Smooth muscle cell (in vitro differentiated cells): ENCODE data around the gene ZFP36. TPM values are rescaled to one million over a fixed set of nuclear protein-coding genes. Genes with fewer than 3 reads are reported as not detected.

Source experiments
- DNase-seq: peaks from one replicate; lab custom pipeline; 2025; ENCODE audit not compliant: unreplicated experiment; lab: John Stamatoyannopoulos, UW
- H2AFZ ChIP-seq: fragments of 200-600 bp; sonication (generic); 2 replicates; pipeline ENCODE4 v1.6.0; 2016; ENCODE audit warnings: antibody characterized with exemption, low read depth, mild to moderate bottlenecking
- H3F3A ChIP-seq: fragments of 200-600 bp; sonication (generic); 2 replicates; pipeline ENCODE4 v1.6.0; 2017; ENCODE audit warnings: antibody characterized with exemption, low read depth
- H3K27ac ChIP-seq: fragments of 200-600 bp; sonication (generic); 2 replicates; pipeline ENCODE4 v1.5.1; 2016; ENCODE audit warnings: low read depth, mild to moderate bottlenecking
- H3K27me3 ChIP-seq: fragments of 200-600 bp; sonication (generic); 2 replicates; pipeline ENCODE4 v1.6.1; 2016; ENCODE audit warnings: low read depth, mild to moderate bottlenecking
- H3K36me3 ChIP-seq: fragments of 200-600 bp; sonication (generic); 2 replicates; pipeline ENCODE4 v1.5.1; 2016; ENCODE audit warnings: low read depth
- H3K4me1 ChIP-seq: fragments of 200-600 bp; sonication (generic); 2 replicates; pipeline ENCODE4 v1.5.1; 2016; ENCODE audit warnings: low read depth
- H3K4me2 ChIP-seq: fragments of 200-600 bp; sonication (generic); 2 replicates; pipeline ENCODE4 v1.6.0; 2016; ENCODE audit warnings: mild to moderate bottlenecking
- H3K4me3 ChIP-seq: fragments of 200-600 bp; sonication (generic); 2 replicates; pipeline ENCODE4 v1.5.1; 2016; ENCODE audit warnings: mild to moderate bottlenecking
- H3K79me2 ChIP-seq: fragments of 200-600 bp; sonication (generic); 2 replicates; pipeline ENCODE4 v1.6.0; 2016; ENCODE audit warnings: low read depth, mild to moderate bottlenecking
- H3K9ac ChIP-seq: fragments of 200-600 bp; sonication (generic); 2 replicates; pipeline ENCODE4 v1.6.0; 2016; ENCODE audit warnings: low read depth
- H3K9me3 ChIP-seq: fragments of 200-600 bp; sonication (generic); replicated peaks from 2 replicates; pipeline ENCODE4 v1.5.1; 2016; ENCODE audit warnings: low read depth
- H4K20me1 ChIP-seq: fragments of 200-600 bp; sonication (generic); 2 replicates; pipeline ENCODE4 v1.6.0; 2016; ENCODE audit warnings: low read depth
- CTCF ChIP-seq: fragments of 200-600 bp; sonication (generic); IDR thresholded peaks from 2 replicates; pipeline ENCODE4 v1.5.1; 2017; ENCODE audit warnings: borderline replicate concordance, mild to moderate bottlenecking, antibody characterized with exemption; ENCODE audit not compliant: insufficient read depth, poor library complexity, severe bottlenecking
- WGBS: methylation state at CpG from one replicate; pipeline ENCODE4 v1.1.7; 2016; ENCODE audit warnings: low lambda C conversion rate; 5-methylcytosine and 5-hydroxymethylcytosine counted together
- polyA plus RNA-seq: library from polyadenylated mRNA; unstranded; fragments of >200 nt; fragmentation: Nextera tagmentation; extraction: Ambion mirVana; gene quantifications from 2 replicates; pipeline ENCODE4 v1.2.1, GENCODE V29; 2016
- total RNA-seq: library from RNA; depleted of rRNA; stranded (reverse); fragments of >200 nt; gene quantifications from 2 replicates; pipeline ENCODE4 v1.2.3, GENCODE V29; 2014

The ZFP36 gene
- total and polyA plus RNA-seq, 2 experiments from 2014 or later = 44.7 to 281 TPM

- no peaks in the 10 kb centered on the region for H3K36me3 ChIP-seq
- peak overlapping the region; percentile 92 for H3K9ac ChIP-seq
Measured at GRCh38 chr19:39410831-39411080, 4.1 kb downstream of the ZFP36 start.

GRCh38 chr19:39411081-39411831, 4.6 kb downstream of the ZFP36 start:
- H3K4me2 ChIP-seq = peak overlapping the region; percentile 94
- H3K4me3 ChIP-seq = peak overlapping the region; percentile 96
- peaks cover 44% of the 10 kb centered on the region for H4K20me1 ChIP-seq
- H3K9ac ChIP-seq = no peak overlapping the region
- no peak for TF ChIP-seq CTCF
- H3F3A ChIP-seq = peaks cover 24% of the 10 kb centered on the region
- no peak overlapping the region for H2AFZ ChIP-seq
- peaks cover 20% of the 10 kb centered on the region for H3K4me1 ChIP-seq
- H3K9me3 ChIP-seq = no peaks in the 10 kb centered on the region
- peaks cover 60% of the 10 kb centered on the region for H3K79me2 ChIP-seq
- H3K27ac ChIP-seq = peak overlapping the region; percentile 95
- DNase-seq = no peak
- H3K36me3 ChIP-seq = no peaks in the 10 kb centered on the region
- no peaks in the 10 kb centered on the region for H3K27me3 ChIP-seq
- 27% methylated on average over 9 of the region's 9 CpGs for WGBS

More at GRCh38 chr19:39410831-39411080, 4.1 kb downstream of the ZFP36 start:
- H4K20me1 ChIP-seq = peaks cover 39% of the 10 kb centered on the region
- H3K27me3 ChIP-seq = no peaks in the 10 kb centered on the region
- peak overlapping the region; percentile 94 for H3K4me2 ChIP-seq
- H3K9me3 ChIP-seq = no peaks in the 10 kb centered on the region
- peak overlapping the region; percentile 96 for H3K4me3 ChIP-seq
- H3K27ac ChIP-seq = peak overlapping the region; percentile 95
- H3F3A ChIP-seq = peaks cover 24% of the 10 kb centered on the region
- no peak for TF ChIP-seq CTCF
- H2AFZ ChIP-seq = no peak overlapping the region
- peaks cover 55% of the 10 kb centered on the region for H3K79me2 ChIP-seq
- peaks cover 20% of the 10 kb centered on the region for H3K4me1 ChIP-seq
- 81% methylated on average over 1 of the region's 1 CpG for WGBS
- no peak for DNase-seq

- DNase-seq = peak; percentile 90
- Histone ChIP-seq H3K4me1 (peaks cover 20% of the 10 kb centered on the region), H2AFZ (no peak overlapping the region), H3K79me2 (peaks cover 65% of the 10 kb centered on the region), H3K4me3 (peak overlapping the region; percentile 96), H3K9ac (no peak overlapping the region), H3K9me3 (no peaks in the 10 kb centered on the region), H3K36me3 (no peaks in the 10 kb centered on the region), H3F3A (peaks cover 24% of the 10 kb centered on the region), H3K4me2 (peak overlapping the region; percentile 94), H3K27ac (peak overlapping the region; percentile 95), H3K27me3 (no peaks in the 10 kb centered on the region), H4K20me1 (peaks cover 46% of the 10 kb centered on the region)
- TF ChIP-seq CTCF = peak; percentile 91
- under 1% methylated on average over 7 of the region's 7 CpGs for WGBS
Measured at GRCh38 chr19:39411832-39412099, 5.1 kb downstream of the ZFP36 start.
